ENCODE measurements around the gene NMNAT2. TPM values are rescaled to one million over a fixed set of nuclear protein-coding genes. Genes with fewer than 3 reads are reported as not detected.

Gene NMNAT2
- total RNA-seq, 1 experiment from 2014 or later = 0.39 TPM

DNA sequence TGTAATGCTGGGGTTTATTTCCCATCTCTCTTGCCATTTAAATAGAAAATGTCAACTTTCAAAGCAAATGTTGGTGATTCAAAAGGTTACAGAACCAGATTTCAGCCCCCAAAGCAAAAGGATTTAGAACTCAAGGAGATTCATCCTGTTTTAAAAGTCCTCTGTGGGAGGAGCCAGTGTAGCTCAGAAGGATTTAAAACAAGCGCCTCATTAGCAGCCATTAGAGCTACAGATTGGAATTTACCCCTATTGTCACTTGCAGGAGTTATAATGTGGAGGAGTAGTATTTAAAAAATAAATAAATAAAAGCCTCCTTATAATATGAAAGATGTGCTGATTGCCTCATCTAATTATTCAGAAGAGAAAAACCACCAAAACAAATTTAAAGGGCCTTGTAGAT lies 124.3 kb downstream of the NMNAT2 start:
- ChIA-PET CTCF (no interaction called here), POLR2A (no interaction called here)
- Histone ChIP-seq H3K27ac (ENCODE audit: low read length) (no peak overlapping the region), H3K4me3 (ENCODE audit: low read depth in 2 of 2, low read length in 2 of 2) (no peak overlapping the region), H3K36me3 (ENCODE audit: control insufficient read depth, insufficient read depth, low read length) (no peaks in the 10 kb centered on the region), H3K9me3 (ENCODE audit: control insufficient read depth, insufficient read depth, low read depth, low read length) (no peaks in the 10 kb centered on the region), H3K27me3 (ENCODE audit: control insufficient read depth, insufficient read depth, low read length) (no peaks in the 10 kb centered on the region), H3K4me1 (ENCODE audit: control insufficient read depth, insufficient read depth, low read length) (no peaks in the 10 kb centered on the region)
- ATAC-seq (no peak), DNase-seq (ENCODE audit: low read depth, low spot score) (no peak)
- no TSS peak for BruUV-seq (replicated peaks)
- intact Hi-C loops (cut with micrococcal nuclease; ENCODE audit: unreplicated experiment) (no loop called here), in situ Hi-C loops (cut with HindIII; ENCODE audit: low pct_unique_long_range_greater_than_20kb, low sequenced_read_pairs) (no loop called here)
- TF ChIP-seq TCF7L2 (IDR thresholded peaks at IDR 0.05; ENCODE audit: low read depth, low read length) (no peak), POLR2AphosphoS5 (IDR thresholded peaks at IDR 0.05; ENCODE audit: low read depth, low read length) (no peak), SIN3A (IDR thresholded peaks at IDR 0.05; ENCODE audit: borderline replicate concordance, insufficient read depth, low read depth, low read length) (no peak)
- TF ChIP-seq, protein P1, sequence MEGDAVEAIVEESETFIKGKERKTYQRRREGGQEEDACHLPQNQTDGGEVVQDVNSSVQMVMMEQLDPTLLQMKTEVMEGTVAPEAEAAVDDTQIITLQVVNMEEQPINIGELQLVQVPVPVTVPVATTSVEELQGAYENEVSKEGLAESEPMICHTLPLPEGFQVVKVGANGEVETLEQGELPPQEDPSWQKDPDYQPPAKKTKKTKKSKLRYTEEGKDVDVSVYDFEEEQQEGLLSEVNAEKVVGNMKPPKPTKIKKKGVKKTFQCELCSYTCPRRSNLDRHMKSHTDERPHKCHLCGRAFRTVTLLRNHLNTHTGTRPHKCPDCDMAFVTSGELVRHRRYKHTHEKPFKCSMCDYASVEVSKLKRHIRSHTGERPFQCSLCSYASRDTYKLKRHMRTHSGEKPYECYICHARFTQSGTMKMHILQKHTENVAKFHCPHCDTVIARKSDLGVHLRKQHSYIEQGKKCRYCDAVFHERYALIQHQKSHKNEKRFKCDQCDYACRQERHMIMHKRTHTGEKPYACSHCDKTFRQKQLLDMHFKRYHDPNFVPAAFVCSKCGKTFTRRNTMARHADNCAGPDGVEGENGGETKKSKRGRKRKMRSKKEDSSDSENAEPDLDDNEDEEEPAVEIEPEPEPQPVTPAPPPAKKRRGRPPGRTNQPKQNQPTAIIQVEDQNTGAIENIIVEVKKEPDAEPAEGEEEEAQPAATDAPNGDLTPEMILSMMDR (IDR thresholded peaks at IDR 0.05) = no peak
- TF ChIP-seq, protein P2, sequence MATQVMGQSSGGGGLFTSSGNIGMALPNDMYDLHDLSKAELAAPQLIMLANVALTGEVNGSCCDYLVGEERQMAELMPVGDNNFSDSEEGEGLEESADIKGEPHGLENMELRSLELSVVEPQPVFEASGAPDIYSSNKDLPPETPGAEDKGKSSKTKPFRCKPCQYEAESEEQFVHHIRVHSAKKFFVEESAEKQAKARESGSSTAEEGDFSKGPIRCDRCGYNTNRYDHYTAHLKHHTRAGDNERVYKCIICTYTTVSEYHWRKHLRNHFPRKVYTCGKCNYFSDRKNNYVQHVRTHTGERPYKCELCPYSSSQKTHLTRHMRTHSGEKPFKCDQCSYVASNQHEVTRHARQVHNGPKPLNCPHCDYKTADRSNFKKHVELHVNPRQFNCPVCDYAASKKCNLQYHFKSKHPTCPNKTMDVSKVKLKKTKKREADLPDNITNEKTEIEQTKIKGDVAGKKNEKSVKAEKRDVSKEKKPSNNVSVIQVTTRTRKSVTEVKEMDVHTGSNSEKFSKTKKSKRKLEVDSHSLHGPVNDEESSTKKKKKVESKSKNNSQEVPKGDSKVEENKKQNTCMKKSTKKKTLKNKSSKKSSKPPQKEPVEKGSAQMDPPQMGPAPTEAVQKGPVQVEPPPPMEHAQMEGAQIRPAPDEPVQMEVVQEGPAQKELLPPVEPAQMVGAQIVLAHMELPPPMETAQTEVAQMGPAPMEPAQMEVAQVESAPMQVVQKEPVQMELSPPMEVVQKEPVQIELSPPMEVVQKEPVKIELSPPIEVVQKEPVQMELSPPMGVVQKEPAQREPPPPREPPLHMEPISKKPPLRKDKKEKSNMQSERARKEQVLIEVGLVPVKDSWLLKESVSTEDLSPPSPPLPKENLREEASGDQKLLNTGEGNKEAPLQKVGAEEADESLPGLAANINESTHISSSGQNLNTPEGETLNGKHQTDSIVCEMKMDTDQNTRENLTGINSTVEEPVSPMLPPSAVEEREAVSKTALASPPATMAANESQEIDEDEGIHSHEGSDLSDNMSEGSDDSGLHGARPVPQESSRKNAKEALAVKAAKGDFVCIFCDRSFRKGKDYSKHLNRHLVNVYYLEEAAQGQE (IDR thresholded peaks at IDR 0.05; ENCODE audit: insufficient read depth in 1 of 2, low read depth in 2 of 2, low read length in 1 of 2) = no peak

DNA sequence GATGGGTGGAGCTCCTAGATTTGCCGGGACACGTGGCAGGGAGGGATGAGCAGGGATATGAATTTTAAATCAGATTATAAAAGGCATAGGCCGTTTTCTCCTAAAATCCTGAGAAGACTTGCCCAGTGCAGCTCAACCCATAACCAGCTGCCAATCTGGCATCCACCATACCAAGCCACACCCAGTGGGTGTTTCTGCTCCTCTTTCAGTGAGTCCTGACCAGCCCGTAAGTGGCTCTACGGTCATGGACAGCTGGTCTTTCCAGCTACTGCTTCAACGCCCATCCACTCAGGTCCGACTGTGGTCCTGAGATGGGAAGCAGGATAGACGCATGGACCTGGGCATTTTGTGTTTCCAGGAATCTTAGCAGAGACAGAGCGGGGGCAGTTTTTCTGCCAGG lies 124.9 kb downstream of the NMNAT2 start:
- TF ChIP-seq POLR2AphosphoS5 (IDR thresholded peaks at IDR 0.05; ENCODE audit: low read depth, low read length) = no peak
- no peak for TF ChIP-seq SIN3A (IDR thresholded peaks at IDR 0.05; ENCODE audit: borderline replicate concordance, insufficient read depth, low read depth, low read length)
- no peak for TF ChIP-seq TCF7L2 (IDR thresholded peaks at IDR 0.05; ENCODE audit: low read depth, low read length)
- TF ChIP-seq, protein P2 (IDR thresholded peaks at IDR 0.05; ENCODE audit: insufficient read depth in 1 of 2, low read depth in 2 of 2, low read length in 1 of 2) = no peak
- TF ChIP-seq, protein P1 (IDR thresholded peaks at IDR 0.05) = no peak
- Histone ChIP-seq H3K9me3 (ENCODE audit: control insufficient read depth, insufficient read depth, low read depth, low read length) (no peaks in the 10 kb centered on the region), H3K27ac (ENCODE audit: low read length) (no peak overlapping the region), H3K36me3 (ENCODE audit: control insufficient read depth, insufficient read depth, low read length) (no peaks in the 10 kb centered on the region), H3K4me1 (ENCODE audit: control insufficient read depth, insufficient read depth, low read length) (no peaks in the 10 kb centered on the region), H3K27me3 (ENCODE audit: control insufficient read depth, insufficient read depth, low read length) (no peaks in the 10 kb centered on the region), H3K4me3 (ENCODE audit: low read depth in 2 of 2, low read length in 2 of 2) (no peak overlapping the region)
- no peak for ATAC-seq
- in situ Hi-C loops (cut with HindIII; ENCODE audit: low pct_unique_long_range_greater_than_20kb, low sequenced_read_pairs) (no loop called here), intact Hi-C loops (cut with micrococcal nuclease; ENCODE audit: unreplicated experiment) (no loop called here)
- POLR2A ChIA-PET = no interaction called here
- no peak for DNase-seq (ENCODE audit: low read depth, low spot score)
- CTCF ChIA-PET = no interaction called here
- no TSS peak for BruUV-seq (replicated peaks)

All from Panc1 (cell line).